HG03432 (cell line): ENCODE results near the gene MARVELD1.

ENCODE experiments used
- ATAC-seq: cut with Tn5 transposase; IDR thresholded peaks from one replicate; pipeline ENCODE4 v1.9.1; 2021; ENCODE audit warnings: mild to moderate bottlenecking, moderate library complexity; ENCODE audit not compliant: unreplicated experiment

Gene MARVELD1

DNA sequence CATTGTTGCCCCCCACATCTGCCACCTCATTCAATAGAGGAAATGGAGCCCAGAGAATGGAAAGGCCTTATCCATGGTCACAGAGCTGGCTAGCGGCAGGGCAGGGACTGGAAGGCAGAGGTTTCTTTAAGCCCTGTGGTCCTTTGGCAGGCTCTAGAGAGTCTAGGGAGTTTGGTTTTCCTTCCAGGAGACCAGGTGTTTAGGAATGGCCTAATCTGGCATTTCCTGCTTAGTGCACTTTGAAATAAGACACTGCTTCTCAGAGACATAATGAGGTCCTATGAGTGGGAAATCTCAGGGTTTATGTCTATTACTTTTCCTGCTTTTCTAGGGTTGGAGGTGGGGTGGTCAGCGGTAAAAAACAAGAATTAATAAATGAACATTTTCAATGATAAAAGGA is 6.1 kb downstream of the MARVELD1 start:
- ATAC-seq = no peak

DNA sequence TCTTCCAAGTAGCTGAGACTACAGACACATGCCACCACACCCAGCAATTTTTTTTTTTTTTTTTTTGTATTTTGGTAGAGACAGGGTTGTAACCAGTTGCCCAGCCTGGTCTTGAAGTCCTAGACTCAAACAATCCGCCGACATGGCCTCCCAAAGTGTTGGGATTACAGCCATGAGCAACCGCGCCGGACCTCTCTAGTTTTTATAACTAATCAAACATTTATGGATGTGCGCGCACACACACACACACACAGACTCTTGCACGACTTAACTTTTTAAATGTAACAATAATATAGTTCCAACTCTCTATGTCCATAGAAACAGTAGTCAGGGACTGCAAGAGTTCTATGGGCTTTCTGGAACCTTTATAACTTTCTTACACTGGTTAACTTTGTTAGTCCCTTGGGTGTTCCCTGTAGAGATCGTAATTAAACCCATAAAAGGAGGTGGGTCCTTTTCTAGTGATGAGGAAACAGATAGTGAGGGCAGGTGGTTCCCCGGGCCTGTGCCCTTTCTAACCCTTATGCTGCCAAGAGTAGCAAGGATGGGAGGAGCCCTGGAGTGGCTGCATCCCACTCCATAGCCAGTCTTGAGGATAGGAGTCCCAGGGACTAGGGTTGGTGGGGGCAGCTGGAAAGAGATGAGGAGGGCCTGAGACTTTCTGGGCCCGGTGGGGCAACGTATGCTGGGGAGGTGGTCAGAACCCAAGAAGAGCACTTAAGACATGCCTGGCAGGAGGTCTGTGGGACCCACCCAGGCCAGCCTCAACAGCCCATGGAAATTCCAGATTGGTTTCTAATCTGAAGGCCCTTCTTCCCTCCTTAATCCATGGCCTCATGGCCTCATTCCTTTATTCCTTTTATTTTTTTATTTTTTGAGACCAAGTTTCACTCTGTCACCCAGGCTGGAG is 8.6 kb downstream of the MARVELD1 start:
- ATAC-seq = no peak

DNA sequence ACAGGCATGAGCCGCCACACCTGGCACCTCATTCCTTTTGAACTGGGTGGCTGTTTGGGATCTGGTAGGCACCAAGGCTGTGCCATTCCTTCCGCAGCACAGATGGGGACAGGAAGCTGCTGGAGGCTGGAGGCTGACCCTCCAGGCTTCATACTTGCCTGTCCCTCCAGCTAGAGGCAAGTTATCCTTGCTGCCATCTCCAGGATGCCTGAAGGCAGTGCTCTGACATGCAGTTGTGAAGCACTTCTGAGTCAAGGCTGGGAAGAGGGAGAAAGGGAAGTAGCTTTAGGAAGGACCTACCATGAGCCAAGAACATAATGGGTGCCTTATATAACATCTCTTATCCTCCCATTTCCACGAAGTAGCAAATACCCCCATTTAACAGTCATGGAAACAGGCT is 9.5 kb downstream of the MARVELD1 start:
- no peak for ATAC-seq

DNA sequence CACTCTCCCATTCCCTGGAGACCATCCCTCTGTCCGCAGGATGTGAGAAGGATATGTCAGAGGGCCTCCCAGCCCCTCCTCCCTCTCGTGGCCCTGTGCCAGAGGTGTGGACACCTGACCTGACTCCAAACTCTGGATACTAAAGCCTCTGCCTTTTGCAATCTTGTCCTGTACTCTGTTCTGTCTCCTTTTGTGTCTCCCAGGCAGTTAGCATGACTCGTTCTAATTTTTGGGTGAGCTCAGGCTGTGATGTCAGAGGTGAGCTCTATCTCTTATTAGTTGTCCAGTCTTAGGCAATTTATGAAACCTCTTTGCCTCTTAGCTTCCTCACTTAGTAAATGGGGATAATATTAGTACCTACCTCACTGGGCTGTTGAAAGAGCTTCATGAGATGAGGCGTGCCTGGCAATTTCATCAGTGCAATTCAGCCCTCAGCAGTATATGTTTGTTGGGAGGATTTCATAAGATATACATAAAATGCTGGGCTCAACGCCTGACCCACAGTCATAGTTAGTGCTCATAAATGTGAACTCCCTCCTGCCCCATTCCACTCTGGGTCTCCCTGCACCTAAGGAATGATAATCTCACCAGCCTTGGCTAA is 10.9 kb downstream of the MARVELD1 start:
- no peak for ATAC-seq

DNA sequence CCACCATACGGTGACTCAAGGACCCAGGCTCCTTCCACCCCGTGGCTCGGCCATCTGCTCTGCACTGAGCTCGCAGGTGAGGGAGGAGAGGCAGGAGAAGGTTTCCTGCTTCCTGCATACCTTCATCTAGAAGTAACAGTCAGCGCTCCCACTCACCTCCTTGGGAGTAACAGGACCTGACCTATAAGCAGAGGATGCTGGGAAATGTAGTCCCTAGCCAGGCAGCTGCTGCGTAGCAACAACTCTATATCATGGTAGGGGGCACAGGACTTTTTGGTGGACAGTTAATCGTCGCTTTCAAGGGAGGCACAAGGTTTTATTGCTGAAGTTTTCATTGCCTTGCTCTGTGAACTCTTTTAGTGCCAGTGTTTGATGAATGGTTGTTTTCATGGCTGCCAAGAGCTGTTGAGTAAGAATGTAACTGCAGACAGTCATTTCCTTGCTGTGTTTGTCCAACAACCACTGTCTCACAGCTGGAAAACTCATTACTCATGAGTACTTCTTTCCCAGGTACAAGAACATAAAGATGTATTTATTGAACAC is 13.2 kb downstream of the MARVELD1 start:
- ATAC-seq = no peak

DNA sequence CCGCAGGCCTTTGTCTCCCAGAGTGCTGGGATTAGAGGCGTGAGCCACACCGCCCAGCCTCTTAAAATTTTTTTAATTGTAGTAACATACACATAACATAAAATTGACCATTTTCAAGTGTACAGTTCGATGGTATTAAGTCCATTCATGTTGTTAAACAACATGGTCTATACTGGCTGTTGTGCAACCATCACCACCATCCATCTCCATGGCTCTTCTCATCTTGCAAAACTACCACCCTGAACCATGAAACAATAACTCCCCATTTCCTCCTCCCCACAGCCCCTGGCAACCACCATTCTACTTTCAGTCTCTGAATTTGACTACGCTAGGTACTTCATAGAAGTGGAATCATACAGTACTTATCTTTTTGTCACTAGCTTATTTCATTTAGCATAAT is 15.5 kb downstream of the MARVELD1 start:
- no peak for ATAC-seq

DNA sequence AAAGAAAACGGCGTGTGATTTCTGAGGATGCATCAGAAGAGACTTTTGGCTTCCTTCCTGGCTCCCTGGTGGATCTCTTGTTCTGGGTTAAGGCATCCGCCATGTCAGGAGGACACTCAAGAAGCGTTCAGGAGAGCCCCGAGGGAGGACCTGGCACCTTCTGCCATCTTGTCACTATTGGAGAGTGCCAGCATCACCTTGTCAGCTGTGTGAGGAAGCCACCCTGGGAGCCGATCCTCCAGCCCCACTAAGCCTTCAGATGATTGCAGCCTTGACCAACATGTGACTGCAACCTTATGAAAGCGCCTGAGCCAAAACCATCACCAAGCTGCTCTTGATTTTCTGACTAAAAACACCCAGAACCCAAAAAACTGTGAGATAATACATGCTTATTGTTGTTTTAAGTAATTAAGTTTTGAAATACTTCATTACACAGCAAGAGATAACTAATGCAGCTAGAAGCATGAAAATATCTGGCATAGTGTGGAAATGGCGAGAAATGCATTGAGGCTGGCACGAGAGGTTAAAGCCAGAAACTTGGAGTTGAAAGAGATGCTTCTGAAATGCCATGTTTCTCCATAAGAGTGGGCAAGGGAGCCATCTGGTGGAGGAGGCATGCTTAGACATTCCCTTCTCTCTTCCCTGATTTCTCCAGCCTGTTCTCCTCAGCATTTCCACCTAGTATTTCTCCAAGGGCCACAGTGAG is 18.0 kb downstream of the MARVELD1 start:
- ATAC-seq = no peak

DNA sequence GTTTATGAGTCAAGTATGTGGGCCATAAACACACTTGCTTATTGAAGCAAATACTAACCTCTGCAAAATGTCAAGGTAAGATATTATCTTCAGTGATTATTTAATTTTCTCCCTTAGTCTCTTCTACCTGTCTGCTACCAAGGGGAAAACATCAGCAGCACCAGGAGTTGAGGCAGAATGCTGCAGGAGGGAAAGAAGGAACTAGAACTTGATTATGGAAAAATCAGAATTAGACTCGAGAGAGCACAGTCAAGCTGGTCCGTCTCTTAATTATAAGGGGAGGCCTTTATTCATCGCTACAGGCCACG is 18.5 kb downstream of the MARVELD1 start:
- ATAC-seq = no peak

DNA sequence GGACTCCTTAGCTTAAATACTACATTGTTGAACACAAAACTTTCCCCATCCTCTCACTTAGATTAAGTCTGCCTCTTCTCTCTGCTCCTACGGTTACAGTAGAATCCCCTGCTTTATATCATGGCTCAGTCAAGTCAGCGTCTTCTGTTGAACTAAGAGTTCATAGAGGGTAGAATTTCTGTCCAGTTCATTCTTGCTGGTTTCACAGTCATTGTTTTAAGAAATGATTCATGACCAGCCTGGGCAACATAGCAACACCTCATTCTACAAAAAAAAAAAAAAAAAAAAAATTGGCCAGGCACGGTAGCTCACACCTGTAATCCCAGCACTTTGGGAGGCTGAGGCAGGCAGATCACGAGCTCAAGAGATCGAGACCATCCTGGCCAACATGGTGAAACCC is 19.7 kb downstream of the MARVELD1 start:
- no peak for ATAC-seq

DNA sequence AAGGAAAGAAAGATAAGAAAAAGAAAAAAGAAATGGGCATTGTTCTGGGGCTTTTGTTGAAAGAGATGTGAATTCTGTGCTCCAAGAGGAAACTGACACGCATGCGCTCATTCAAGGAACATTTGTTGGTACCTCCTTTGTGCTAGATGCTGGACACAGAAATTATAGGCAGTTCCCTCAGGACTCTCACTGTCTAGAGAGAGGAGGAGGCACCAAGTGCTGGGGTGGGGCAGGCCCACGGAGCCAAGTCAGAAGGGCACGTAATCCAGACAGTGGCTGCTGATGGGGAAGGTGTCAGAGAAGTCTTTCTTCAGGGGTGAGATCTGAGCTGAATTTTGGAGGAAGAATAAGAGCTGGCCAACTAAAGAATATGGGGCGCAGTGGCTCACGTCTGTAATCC is 20.5 kb downstream of the MARVELD1 start:
- ATAC-seq = no peak

DNA sequence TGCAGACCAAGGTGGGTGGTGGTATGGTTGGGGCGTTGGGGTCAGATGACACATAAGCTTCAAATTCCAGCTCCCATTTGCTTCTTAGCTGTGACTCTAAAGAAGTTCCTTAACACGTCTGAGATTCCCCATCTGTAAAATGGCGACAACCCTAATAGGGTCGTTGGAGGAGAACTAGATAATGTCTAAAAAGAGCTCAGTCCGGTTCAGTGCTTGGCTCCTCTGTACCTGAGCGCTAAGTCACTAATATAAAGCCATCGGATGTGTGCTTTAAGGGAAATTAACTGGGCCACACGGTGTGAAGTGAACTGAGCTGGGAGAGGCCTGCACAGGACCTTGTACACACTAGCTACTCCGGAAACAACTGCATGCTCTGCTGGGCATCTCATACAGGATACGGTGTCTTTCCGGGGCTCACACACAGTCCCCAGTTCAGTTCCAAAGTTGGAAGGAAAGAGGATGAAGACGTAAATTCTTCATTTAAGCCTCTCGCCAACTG is 22.9 kb downstream of the MARVELD1 start:
- peak; percentile 4 for ATAC-seq

DNA sequence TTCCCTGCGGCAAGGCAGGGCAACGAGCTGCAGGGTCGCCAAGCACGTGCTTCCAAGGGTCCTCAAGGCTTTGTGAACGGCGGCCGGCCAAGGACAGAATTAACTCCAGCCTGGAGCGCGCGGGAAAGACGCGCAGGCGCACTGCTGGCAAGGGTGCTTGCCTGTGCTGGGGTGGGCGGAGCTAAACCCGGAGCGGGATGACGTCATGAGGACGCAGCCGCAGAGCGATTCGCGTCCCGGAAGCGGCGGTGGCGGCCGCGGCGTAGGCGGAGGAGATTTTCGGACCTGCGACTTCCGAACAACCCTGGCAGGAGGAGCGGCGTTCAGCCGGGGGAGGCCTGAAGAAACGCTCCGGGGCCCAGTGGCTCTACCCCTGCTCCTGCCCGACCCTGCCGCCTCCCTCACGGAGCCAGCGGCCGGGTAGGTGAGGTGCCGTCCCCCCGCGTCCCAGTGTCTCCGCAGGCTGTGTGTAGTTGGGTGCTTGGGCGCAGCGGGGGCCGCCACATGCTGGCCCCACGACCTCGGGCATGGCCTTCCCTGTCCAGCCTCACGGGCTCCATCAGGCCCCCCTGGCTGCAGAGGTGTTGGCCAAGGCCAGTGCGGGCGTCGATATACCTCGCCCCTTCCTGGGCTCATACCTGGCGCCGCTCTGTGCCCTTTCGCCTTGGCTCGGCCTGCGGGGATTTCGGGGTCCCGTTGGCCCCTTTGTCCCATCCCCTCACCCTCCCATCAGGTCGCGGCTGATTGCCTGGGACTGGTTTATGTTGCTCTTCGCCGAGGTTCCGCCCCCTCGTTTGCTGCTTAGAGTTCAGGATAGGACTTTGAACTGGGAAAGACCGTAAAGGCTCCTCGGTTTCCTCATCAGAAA is 23.6 kb downstream of the MARVELD1 start, which contains the start of gene ZFYVE27:
Gene ZFYVE27, plus strand, starts transcription at position 227 of the 868 bp plus-strand sequence. CDS start 1,350 bp downstream, outside the sequence.
- ATAC-seq = peak; percentile 91

DNA sequence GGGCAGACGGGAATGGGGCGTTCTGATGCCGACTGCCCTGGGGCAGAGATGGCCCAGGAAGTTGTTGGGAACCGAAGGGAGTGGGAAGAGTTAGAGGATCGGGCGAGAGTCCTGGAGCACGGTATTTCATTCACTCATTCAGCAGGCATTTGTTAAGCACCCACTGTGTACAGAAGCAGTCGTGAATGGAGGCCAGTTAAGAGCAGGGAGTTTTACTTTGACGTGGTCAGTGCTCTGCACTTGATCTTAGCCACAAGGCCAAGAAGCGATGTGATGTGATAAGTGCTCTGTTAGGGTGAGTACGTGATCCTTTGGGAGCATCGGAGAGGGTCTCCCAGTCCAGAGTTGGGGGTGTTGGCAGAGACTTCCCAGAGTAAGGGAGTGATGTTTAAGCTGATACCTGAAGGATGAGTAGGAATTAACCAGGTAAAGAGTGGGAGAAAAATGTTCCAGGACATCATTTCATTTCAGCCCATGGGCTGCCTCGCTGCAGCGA is 24.3 kb downstream of the MARVELD1 start:
- ATAC-seq = peak; percentile 7

DNA sequence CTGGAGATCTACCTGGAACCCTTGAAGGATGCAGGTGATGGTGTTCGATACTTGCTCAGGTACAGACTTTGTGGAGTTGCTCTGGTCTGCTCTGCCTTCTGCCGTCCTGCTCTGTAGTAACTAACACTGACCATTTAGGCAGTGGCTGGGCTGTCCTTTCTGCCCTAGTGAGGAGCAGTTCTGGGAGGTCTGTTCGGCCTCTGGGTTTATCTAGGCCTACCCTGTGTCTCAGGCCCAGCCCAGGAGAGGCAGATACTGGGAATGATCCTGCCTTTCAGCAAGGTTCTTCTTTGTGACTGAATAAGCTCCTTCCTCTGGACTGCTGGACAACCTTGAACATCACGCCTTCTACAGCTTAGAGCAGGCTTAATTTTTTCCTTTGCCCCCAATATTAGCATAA is 25.1 kb downstream of the MARVELD1 start:
- no peak for ATAC-seq

DNA sequence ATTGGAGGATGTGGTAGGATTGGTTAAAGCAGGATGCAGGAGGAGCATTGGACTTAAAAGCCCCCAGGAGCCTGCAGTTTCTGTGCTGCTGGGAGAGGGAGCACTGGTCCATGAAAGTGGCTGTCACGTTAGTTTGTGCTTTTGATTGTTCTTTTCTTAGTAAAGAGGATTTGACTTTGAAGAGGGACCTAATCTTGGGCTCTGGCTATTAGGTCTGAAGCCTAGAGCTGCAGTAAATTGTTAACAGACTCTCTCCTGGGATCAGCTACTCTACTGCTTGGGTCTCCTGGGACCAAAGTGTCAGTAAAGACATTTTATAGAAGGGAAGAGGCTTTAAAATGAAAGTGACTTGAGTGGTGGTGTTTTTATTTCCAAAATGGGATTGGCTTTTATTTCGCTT is 27.1 kb downstream of the MARVELD1 start:
- ATAC-seq = no peak

DNA sequence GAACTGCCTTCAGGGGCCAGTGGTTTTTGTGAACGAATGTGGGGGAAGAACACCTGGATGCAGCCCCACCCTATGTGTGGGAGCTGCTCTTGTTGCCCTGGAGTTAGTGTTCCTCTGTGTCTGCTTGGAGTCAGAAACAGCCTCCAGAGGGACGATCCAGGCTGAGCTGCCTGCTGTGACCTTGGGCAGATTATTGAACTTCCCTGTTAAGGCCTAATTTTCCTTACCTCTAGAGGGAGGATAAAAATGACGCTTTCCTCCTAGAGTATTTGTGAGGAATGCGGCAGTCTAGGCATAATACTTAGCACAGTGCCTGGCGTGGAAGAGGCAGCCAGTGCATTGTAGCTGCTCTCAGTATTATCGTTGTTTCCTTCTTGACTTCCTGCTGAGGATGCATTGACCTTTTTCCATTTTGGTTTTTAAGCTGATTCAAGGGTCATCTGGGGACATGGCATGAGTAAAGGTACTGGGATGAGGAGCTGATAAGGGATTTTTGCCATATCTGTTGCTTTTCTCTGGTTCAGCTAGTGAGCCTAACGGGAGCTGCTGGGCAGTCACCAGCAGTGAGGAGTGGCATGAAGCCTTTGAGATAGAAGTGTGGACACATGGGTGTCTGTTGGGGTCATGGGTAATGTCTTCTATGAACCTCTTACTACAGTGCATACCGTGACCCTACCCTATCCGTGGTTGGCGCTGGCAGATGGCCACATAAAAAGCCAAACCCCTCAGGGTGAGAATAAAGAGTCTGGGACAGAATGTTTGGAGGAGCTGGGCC is 29.8 kb downstream of the MARVELD1 start:
- ATAC-seq = no peak

DNA sequence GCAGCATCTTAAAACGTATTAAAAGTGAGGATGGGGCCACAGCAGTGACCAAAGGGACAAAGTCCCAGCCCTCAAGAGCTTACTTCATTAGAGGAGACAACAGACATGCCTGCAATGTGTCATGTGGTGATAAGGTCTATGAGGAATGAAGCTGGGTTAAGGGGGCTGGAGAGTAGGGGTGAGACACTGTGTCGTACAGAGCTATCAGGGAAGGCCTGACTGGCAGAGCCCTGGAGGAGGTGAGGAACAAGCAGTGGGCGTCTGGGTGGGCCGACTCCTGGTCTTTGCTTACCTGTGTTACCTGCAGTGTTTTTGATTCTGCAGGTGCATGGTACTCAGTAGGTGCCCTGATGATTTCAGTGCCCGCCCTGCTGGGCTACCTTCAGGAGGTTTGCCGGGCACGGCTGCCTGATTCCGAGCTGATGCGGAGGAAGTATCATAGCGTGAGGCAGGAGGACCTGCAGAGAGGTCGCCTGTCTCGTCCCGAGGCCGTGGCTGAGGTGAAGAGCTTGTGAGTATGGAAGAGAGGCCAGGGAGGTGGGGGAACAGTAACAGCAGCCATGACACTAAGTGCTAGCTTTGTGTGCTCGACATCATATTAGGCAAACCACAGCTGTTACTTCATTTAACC is 31.0 kb downstream of the MARVELD1 start:
- ATAC-seq = no peak

DNA sequence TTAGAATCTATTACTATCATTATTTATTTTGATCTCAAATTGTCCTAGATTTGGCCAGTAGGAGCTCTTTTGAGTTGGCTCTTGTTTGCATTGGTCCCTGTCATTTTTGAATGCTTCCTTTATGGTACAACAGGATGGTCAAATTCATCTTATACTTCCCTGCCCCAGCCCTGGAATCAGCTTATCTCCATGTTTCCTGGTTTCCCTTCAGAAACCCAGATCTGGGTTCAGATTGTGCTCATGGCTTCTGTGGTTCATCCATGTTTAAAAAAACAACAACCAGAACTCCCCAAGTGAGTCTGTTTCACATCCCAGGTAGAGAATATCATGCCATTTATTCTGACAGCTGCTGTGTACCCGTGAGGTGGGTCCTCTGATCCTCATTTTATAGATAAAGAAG is 34.0 kb downstream of the MARVELD1 start:
- no peak for ATAC-seq

DNA sequence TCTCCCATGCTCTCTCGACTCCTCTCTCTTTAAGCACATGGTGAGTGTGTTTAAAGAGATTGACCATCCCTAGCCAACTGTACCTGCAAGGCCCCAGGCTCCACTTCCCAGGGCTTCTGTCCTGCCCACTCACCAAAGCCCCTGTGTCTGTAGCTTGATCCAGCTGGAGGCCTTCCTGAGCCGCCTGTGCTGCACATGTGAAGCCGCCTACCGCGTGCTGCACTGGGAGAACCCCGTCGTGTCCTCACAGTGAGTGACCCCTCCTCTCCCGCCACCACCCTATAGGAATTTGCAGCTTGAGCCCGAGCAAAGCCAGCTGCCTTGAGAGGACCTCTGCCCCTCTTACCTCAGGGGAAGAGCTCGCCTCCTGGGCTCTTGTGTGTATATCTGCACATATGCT is 34.6 kb downstream of the MARVELD1 start:
- ATAC-seq = no peak
